ENCODE results near the gene RPL13A. TPM values are rescaled to one million over a fixed set of nuclear protein-coding genes. Genes with fewer than 3 reads are reported as not detected.

RPL13A gene
- total and polyA plus RNA-seq, 2 of the 13 experiments (the other 11 are each of a cell fraction or from before 2014, with no cell fraction given): 2,601 to 3,407 TPM

GRCh38 chr19:49475995-49476880 is 11.2 kb upstream of the RPL13A start (continued):
- TF ChIP-seq IKZF5 (CRISPR knock-in tag; IDR thresholded peaks at IDR 0.05) (0 out of 2 replicates have a peak, but pooled peaks have one; percentile 23), NCOA1 (CRISPR knock-in tag; IDR thresholded peaks at IDR 0.05) (no peak), RCOR2 (CRISPR knock-in tag; IDR thresholded peaks at IDR 0.05) (no peak), BCLAF1 (IDR thresholded peaks at IDR 0.05) (no peak), ZSCAN22 (CRISPR knock-in tag; IDR thresholded peaks at IDR 0.05) (peak; percentile 100), KDM2A (CRISPR knock-in tag; IDR thresholded peaks at IDR 0.05; ENCODE audit: borderline replicate concordance, low read depth) (peak; percentile 50; the same call in 1 of the 2 replicates), ZNF275 (CRISPR knock-in tag; IDR thresholded peaks at IDR 0.05; ENCODE audit: borderline replicate concordance) (no peak), ZNF747 (CRISPR knock-in tag; IDR thresholded peaks at IDR 0.05; ENCODE audit: borderline replicate concordance) (no peak), ZBTB43 (CRISPR knock-in tag; conservative IDR thresholded peaks at IDR 0.05) (no peak), ETV6 (CRISPR knock-in tag; conservative IDR thresholded peaks at IDR 0.05) (no peak), CSRNP1 (CRISPR knock-in tag; IDR thresholded peaks at IDR 0.05) (no peak), ZNF235 (CRISPR knock-in tag; IDR thresholded peaks at IDR 0.05; ENCODE audit: borderline replicate concordance) (no peak), NFKB2 (CRISPR knock-in tag; IDR thresholded peaks at IDR 0.05; ENCODE audit: borderline replicate concordance) (no peak), ZNF574 (CRISPR knock-in tag; IDR thresholded peaks at IDR 0.05) (peak; percentile 74)

All from HepG2 (cell line).